GM18505 (cell line): Measurements from ENCODE around the gene SIX1.

Experiments used
- ATAC-seq: cut with Tn5 transposase; IDR thresholded peaks from one replicate; pipeline ENCODE4 v1.9.1; 2021; ENCODE audit not compliant: unreplicated experiment
- POLR2A ChIP-seq: IDR thresholded peaks from 4 replicates; pipeline ENCODE4 v1.6.1; 2011; ENCODE audit warnings: borderline replicate concordance; ENCODE audit not compliant: insufficient read depth, insufficient read length; ENCODE audit errors: extremely low read depth

Gene SIX1

GRCh38 chr14:60650373-60650961 is 1.2 kb upstream of the SIX1 start:
- no peak for ATAC-seq

GRCh38 chr14:60649875-60650372 is 647 bp upstream of the SIX1 start:
- no peak for ATAC-seq
- TF ChIP-seq POLR2A, result no peak

More at GRCh38 chr14:60650373-60650961, 1.2 kb upstream of the SIX1 start:
- TF ChIP-seq POLR2A, result no peak

GRCh38 chr14:60648249-60648933 is 886 bp downstream of the SIX1 start:
- ATAC-seq, result no peak
- TF ChIP-seq POLR2A, result no peak

- ATAC-seq, result no peak
- no peak for TF ChIP-seq POLR2A
These were observed 1.4 kb downstream of the SIX1 start for GRCh38 chr14:60647837-60648248.

- no peak for ATAC-seq
- no peak for TF ChIP-seq POLR2A
These were observed 2.0 kb downstream of the SIX1 start for GRCh38 chr14:60647081-60647836.

- no peak for ATAC-seq
- no peak for TF ChIP-seq POLR2A
These were observed 3.0 kb downstream of the SIX1 start for GRCh38 chr14:60646226-60646818.

- TF ChIP-seq POLR2A, result no peak
- ATAC-seq, result no peak
These were observed 4.0 kb downstream of the SIX1 start for GRCh38 chr14:60645126-60645741.

- ATAC-seq, result no peak
- no peak for TF ChIP-seq POLR2A
These were observed 4.6 kb downstream of the SIX1 start for GRCh38 chr14:60644666-60645065.

GRCh38 chr14:60643463-60644314 is 5.6 kb downstream of the SIX1 start:
- no peak for ATAC-seq
- no peak for TF ChIP-seq POLR2A

- TF ChIP-seq POLR2A, result no peak
- no peak for ATAC-seq
These were observed 6.2 kb downstream of the SIX1 start for GRCh38 chr14:60643141-60643462.

- ATAC-seq, result no peak
- no peak for TF ChIP-seq POLR2A
These were observed 6.8 kb downstream of the SIX1 start for GRCh38 chr14:60642270-60643140.
